ENCODE data around the gene TRMO. TPM values are rescaled to one million over a fixed set of nuclear protein-coding genes. Genes with fewer than 3 reads are reported as not detected.

TRMO gene
- total and polyA plus RNA-seq, 2 of the 13 experiments (the other 11 are each of a cell fraction or from before 2014, with no cell fraction given) = 8.7 to 18.6 TPM

DNA sequence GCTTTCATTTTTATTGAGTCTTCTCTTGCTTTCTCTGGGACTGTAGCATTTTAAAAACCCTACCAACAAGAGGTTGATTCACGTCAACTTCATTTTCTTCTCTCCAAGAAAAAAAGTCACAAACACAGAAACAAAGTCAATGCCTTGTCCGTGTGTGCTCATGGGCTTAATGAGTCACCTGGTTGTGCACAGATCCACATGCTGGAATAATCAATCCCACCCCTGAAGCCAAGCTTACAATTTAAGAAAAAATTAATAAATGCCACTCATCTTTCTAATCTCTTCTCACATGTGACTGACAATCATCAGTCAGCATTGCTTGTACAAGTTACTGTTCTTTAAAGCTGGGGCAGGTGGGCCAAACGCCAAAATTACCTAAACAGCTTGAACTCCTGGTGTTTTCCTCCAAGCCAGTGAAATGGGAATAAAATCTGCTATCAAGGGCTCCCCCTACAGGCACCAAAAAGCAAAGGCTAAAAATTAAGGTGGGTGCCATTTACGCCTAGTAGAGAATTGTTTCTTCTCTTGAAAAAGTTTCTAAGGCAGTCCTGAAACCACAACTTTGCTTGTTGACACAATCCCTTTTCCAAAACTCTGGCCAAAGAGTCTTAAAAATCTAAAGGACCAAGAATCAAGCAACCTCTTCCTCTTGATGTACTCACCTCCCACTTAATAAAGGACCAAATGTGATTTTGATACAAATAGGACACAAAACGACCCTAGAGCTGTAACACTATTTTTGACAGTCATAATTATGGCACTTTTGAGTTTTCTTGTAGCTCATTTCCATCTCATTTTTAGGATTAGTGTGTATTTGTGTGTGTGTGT, 21.3 kb downstream of the TRMO start:
- CTCF ChIA-PET (ENCODE audit: low intra/inter-chr PET ratio, low total read pairs) = interaction anchor here (1.1 to 1.8 kb wide), 2 partner anchors 11 to 190 kb away, joined by 4 to 22 read pairs; no protein-coding TSS in a partner anchor
- no peak for TF ChIP-seq SNAPC2 (CRISPR knock-in tag; IDR thresholded peaks at IDR 0.05)
- TF ChIP-seq, protein P1, sequence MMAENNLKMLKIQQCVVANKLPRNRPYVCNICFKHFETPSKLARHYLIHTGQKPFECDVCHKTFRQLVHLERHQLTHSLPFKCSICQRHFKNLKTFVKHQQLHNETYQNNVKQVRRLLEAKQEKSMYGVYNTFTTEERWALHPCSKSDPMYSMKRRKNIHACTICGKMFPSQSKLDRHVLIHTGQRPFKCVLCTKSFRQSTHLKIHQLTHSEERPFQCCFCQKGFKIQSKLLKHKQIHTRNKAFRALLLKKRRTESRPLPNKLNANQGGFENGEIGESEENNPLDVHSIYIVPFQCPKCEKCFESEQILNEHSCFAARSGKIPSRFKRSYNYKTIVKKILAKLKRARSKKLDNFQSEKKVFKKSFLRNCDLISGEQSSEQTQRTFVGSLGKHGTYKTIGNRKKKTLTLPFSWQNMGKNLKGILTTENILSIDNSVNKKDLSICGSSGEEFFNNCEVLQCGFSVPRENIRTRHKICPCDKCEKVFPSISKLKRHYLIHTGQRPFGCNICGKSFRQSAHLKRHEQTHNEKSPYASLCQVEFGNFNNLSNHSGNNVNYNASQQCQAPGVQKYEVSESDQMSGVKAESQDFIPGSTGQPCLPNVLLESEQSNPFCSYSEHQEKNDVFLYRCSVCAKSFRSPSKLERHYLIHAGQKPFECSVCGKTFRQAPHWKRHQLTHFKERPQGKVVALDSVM (CRISPR knock-in tag; IDR thresholded peaks at IDR 0.05) = no peak
- no peak for TF ChIP-seq ZNF567 (CRISPR knock-in tag; IDR thresholded peaks at IDR 0.05; ENCODE audit: borderline replicate concordance)
- no peak for TF ChIP-seq DMAP1 (CRISPR knock-in tag; IDR thresholded peaks at IDR 0.05)
- no peak for TF ChIP-seq ZNF12 (CRISPR knock-in tag; IDR thresholded peaks at IDR 0.05)
- TF ChIP-seq ZNF879 (CRISPR knock-in tag; IDR thresholded peaks at IDR 0.05) = no peak
- peak; percentile 69 for TF ChIP-seq STAG1 (CRISPR knock-in tag; IDR thresholded peaks at IDR 0.05)
- TF ChIP-seq ZBTB1 (CRISPR knock-in tag; IDR thresholded peaks at IDR 0.05; ENCODE audit: borderline replicate concordance) = no peak
- TF ChIP-seq RAD21 (CRISPR knock-in tag; IDR thresholded peaks at IDR 0.05) = peak; percentile 51; the same call in 1 of the 2 replicates
- TF ChIP-seq NR2C2 (CRISPR knock-in tag; IDR thresholded peaks at IDR 0.05; ENCODE audit: borderline replicate concordance) = no peak
- no peak for TF ChIP-seq ATM (IDR thresholded peaks at IDR 0.05; ENCODE audit: borderline replicate concordance)
- TF ChIP-seq, protein P2, sequence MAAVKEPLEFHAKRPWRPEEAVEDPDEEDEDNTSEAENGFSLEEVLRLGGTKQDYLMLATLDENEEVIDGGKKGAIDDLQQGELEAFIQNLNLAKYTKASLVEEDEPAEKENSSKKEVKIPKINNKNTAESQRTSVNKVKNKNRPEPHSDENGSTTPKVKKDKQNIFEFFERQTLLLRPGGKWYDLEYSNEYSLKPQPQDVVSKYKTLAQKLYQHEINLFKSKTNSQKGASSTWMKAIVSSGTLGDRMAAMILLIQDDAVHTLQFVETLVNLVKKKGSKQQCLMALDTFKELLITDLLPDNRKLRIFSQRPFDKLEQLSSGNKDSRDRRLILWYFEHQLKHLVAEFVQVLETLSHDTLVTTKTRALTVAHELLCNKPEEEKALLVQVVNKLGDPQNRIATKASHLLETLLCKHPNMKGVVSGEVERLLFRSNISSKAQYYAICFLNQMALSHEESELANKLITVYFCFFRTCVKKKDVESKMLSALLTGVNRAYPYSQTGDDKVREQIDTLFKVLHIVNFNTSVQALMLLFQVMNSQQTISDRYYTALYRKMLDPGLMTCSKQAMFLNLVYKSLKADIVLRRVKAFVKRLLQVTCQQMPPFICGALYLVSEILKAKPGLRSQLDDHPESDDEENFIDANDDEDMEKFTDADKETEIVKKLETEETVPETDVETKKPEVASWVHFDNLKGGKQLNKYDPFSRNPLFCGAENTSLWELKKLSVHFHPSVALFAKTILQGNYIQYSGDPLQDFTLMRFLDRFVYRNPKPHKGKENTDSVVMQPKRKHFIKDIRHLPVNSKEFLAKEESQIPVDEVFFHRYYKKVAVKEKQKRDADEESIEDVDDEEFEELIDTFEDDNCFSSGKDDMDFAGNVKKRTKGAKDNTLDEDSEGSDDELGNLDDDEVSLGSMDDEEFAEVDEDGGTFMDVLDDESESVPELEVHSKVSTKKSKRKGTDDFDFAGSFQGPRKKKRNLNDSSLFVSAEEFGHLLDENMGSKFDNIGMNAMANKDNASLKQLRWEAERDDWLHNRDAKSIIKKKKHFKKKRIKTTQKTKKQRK (IDR thresholded peaks at IDR 0.05; ENCODE audit: low read length) = no peak
- TF ChIP-seq, protein P3, sequence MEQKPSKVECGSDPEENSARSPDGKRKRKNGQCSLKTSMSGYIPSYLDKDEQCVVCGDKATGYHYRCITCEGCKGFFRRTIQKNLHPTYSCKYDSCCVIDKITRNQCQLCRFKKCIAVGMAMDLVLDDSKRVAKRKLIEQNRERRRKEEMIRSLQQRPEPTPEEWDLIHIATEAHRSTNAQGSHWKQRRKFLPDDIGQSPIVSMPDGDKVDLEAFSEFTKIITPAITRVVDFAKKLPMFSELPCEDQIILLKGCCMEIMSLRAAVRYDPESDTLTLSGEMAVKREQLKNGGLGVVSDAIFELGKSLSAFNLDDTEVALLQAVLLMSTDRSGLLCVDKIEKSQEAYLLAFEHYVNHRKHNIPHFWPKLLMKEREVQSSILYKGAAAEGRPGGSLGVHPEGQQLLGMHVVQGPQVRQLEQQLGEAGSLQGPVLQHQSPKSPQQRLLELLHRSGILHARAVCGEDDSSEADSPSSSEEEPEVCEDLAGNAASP (CRISPR knock-in tag; IDR thresholded peaks at IDR 0.05; ENCODE audit: borderline replicate concordance) = no peak

More for the DNA sequence above, 21.3 kb downstream of the TRMO start:
- POLR2A ChIA-PET = interaction anchor here (1.2 to 1.4 kb wide), 3 partner anchors 21 to 204 kb away, joined by 3 to 5 read pairs (median 4); partner anchors contain the start of genes TRMO and XPA
- peaks cover 6% of the 10 kb centered on the region in 2 experiments; a peak in 4 of 5 replicates for H3K36me3 ChIP-seq (replicated peaks in 1 of 2; ENCODE audit: control insufficient read depth in 1 of 2, insufficient read depth in 2 of 2, low read length in 2 of 2)
- peak; percentile 28 for DNase-seq (ENCODE audit: low spot score)
- H3K4me2 ChIP-seq (ENCODE audit: low read depth, low read length) = no peak overlapping the region
- no peak overlapping the region for H3K9ac ChIP-seq (ENCODE audit: insufficient read depth, low read depth, low read length)
- intact Hi-C loops (cut with micrococcal nuclease; ENCODE audit: unreplicated experiment) = loop anchor here (1.0 kb wide), 1 partner anchor 191 kb away; no protein-coding TSS in a partner anchor
- H3K4me1 ChIP-seq (ENCODE audit: insufficient read depth, low read length) = peaks cover 8% of the 10 kb centered on the region
- H2AFZ ChIP-seq (ENCODE audit: low read length) = no peak overlapping the region
- ATAC-seq = peak; percentile 66
- no peaks in the 10 kb centered on the region for H3K9me3 ChIP-seq (ENCODE audit: low read length)
- no peaks in the 10 kb centered on the region for H3K79me2 ChIP-seq (ENCODE audit: insufficient read depth, low read length)
- H4K20me1 ChIP-seq (ENCODE audit: insufficient read depth, low read length) = no peaks in the 10 kb centered on the region
- peak overlapping the region; percentile 7 for H3K27ac ChIP-seq (ENCODE audit: extremely low read length, insufficient read depth, low read length)
- H3K27me3 ChIP-seq (ENCODE audit: control insufficient read depth in 1 of 2, insufficient read depth in 2 of 2, low read length in 2 of 2) = no peaks in the 10 kb centered on the region
- BruUV-seq (replicated peaks) = no TSS peak
- in situ Hi-C loops (cut with HindIII; ENCODE audit: extremely low pct_ligation_motif_present, low pct_unique_long_range_greater_than_20kb) = no loop called here
- peak; percentile 64 for FAIRE-seq
- 42% methylated on average over 5 of the region's 5 CpGs for WGBS (ENCODE audit: low lambda C conversion rate)
- no peak overlapping the region for H3K4me3 ChIP-seq (replicated peaks in 1 of 3; ENCODE audit: insufficient read depth in 1 of 3, low read depth in 2 of 3, low read length in 3 of 3)
